PFSK-1 (cell line): Measurements from ENCODE around the gene MUC12.

Experiments
- FOXP2 ChIP-seq: optimal IDR thresholded peaks from 2 replicates; pipeline ENCODE3; 2011; ENCODE audit warnings: borderline replicate concordance, control low read depth, inconsistent platforms; ENCODE audit not compliant: insufficient read depth; ENCODE audit errors: extremely low read length, extremely low read depth
- POLR2AphosphoS5 ChIP-seq: IDR thresholded peaks from 2 replicates; pipeline ENCODE4 v1.6.1; 2012; ENCODE audit warnings: low read depth, mild to moderate bottlenecking, control low read depth, low read length, moderate library complexity
- SIN3A ChIP-seq: IDR thresholded peaks from 2 replicates; pipeline ENCODE4 v1.6.1; 2012; ENCODE audit warnings: mild to moderate bottlenecking, low read length, moderate library complexity, borderline replicate concordance; ENCODE audit not compliant: insufficient read depth
- TAF1 ChIP-seq: IDR thresholded peaks from 2 replicates; pipeline ENCODE4 v1.6.1; 2012; ENCODE audit warnings: low read length, control low read depth, borderline replicate concordance; ENCODE audit not compliant: insufficient read depth
- TF ChIP-seq, protein P1 (sequence below), 2 experiments: IDR thresholded peaks; 2 replicates each; pipeline versions ENCODE4 v1.6.1 to v1.8.0; 2011 to 2012; ENCODE audit warnings: low read depth in 2 of 2, low read length in 2 of 2, control low read depth in 1 of 2, inconsistent platforms in 1 of 2, mild to moderate bottlenecking in 1 of 2, moderate library complexity in 1 of 2; ENCODE audit not compliant: insufficient read depth in 1 of 2

DNA sequence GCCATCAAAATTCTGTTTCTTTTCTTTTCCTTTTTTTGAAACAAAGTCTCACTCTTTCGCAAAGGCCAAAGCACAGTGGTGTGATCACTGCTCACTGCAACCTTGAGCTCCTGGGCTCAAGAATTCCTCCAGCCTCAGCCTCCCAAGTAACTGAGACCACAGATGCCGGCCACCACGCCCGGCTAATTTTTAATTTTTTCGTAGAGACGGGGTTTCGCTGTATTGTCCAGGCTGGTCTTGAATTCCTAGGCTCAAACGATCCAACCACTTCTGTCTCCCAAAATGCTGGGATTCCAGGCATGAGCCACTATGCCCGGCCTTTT is 90.2 kb downstream of the MUC12 start:
- TF ChIP-seq TAF1 (no peak), POLR2AphosphoS5 (no peak), FOXP2 (no peak), SIN3A (no peak)
- TF ChIP-seq, protein P1, sequence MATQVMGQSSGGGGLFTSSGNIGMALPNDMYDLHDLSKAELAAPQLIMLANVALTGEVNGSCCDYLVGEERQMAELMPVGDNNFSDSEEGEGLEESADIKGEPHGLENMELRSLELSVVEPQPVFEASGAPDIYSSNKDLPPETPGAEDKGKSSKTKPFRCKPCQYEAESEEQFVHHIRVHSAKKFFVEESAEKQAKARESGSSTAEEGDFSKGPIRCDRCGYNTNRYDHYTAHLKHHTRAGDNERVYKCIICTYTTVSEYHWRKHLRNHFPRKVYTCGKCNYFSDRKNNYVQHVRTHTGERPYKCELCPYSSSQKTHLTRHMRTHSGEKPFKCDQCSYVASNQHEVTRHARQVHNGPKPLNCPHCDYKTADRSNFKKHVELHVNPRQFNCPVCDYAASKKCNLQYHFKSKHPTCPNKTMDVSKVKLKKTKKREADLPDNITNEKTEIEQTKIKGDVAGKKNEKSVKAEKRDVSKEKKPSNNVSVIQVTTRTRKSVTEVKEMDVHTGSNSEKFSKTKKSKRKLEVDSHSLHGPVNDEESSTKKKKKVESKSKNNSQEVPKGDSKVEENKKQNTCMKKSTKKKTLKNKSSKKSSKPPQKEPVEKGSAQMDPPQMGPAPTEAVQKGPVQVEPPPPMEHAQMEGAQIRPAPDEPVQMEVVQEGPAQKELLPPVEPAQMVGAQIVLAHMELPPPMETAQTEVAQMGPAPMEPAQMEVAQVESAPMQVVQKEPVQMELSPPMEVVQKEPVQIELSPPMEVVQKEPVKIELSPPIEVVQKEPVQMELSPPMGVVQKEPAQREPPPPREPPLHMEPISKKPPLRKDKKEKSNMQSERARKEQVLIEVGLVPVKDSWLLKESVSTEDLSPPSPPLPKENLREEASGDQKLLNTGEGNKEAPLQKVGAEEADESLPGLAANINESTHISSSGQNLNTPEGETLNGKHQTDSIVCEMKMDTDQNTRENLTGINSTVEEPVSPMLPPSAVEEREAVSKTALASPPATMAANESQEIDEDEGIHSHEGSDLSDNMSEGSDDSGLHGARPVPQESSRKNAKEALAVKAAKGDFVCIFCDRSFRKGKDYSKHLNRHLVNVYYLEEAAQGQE (IDR thresholded peaks at IDR 0.05; ENCODE audit: insufficient read depth in 1 of 2, low read depth in 2 of 2, low read length in 2 of 2): no peak
